Adipocyte (in vitro differentiated cells): ENCODE data around the gene PCDHGA10.
"Not testable (repeated sequence)": the region's sequence is repeated elsewhere in the genome, so short reads cannot be mapped to it uniquely, and the experiment has no call there.

ENCODE experiments used
- DNase-seq: peaks from one replicate; pipeline ENCODE4 v3.0.0-alpha.2; 2015; ENCODE audit warnings: low read depth
- H3K27me3 ChIP-seq: replicated peaks from 2 replicates; pipeline ENCODE4 v1.7.0; 2013; ENCODE audit warnings: mild to moderate bottlenecking, low read length, moderate library complexity; ENCODE audit not compliant: control insufficient read depth, insufficient read depth
- H3K36me3 ChIP-seq: 2 replicates; pipeline ENCODE4 v1.7.0; 2013; ENCODE audit warnings: low read length, mild to moderate bottlenecking, moderate library complexity; ENCODE audit not compliant: control insufficient read depth, insufficient read depth, severe bottlenecking
- H3K4me1 ChIP-seq: 2 replicates; pipeline ENCODE4 v1.7.0; 2013; ENCODE audit warnings: mild to moderate bottlenecking, low read length, moderate library complexity; ENCODE audit not compliant: control insufficient read depth, insufficient read depth
- H3K4me3 ChIP-seq: 2 replicates; pipeline ENCODE4 v1.7.0; 2013; ENCODE audit warnings: mild to moderate bottlenecking, low read length, moderate library complexity
- H3K9ac ChIP-seq: 2 replicates; pipeline ENCODE4 v1.7.0; 2013; ENCODE audit warnings: mild to moderate bottlenecking, low read length, moderate library complexity
- H3K9me3 ChIP-seq: 2 replicates; pipeline ENCODE4 v1.7.0; 2013; ENCODE audit warnings: mild to moderate bottlenecking, low read length, moderate library complexity; ENCODE audit not compliant: control insufficient read depth

The PCDHGA10 gene

GRCh38 chr5:141431286-141431685 lies 18.5 kb downstream of the PCDHGA10 start:
- no peak for DNase-seq
- Histone ChIP-seq H3K9me3 (peaks cover 26% of the 10 kb centered on the region), H3K27me3 (no peaks in the 10 kb centered on the region), H3K36me3 (peaks cover 12% of the 10 kb centered on the region), H3K4me1 (peaks cover 16% of the 10 kb centered on the region), H3K4me3 (peak overlapping the region; percentile 85), H3K9ac (peak overlapping the region; percentile 83)

- H3K36me3 ChIP-seq = peaks cover 11% of the 10 kb centered on the region
- peak overlapping the region; percentile 83 for H3K9ac ChIP-seq
- H3K4me1 ChIP-seq = peaks cover 16% of the 10 kb centered on the region
- not testable (repeated sequence) for DNase-seq, H3K27me3 ChIP-seq
- peaks cover 19% of the 10 kb centered on the region for H3K9me3 ChIP-seq
- H3K4me3 ChIP-seq = peak overlapping the region; percentile 85
These were observed 19.5 kb downstream of the PCDHGA10 start for GRCh38 chr5:141432308-141432707.

- peaks cover 16% of the 10 kb centered on the region for H3K4me1 ChIP-seq
- H3K36me3 ChIP-seq, H3K9ac ChIP-seq, DNase-seq, H3K27me3 ChIP-seq: not testable (repeated sequence)
- peaks cover 15% of the 10 kb centered on the region for H3K9me3 ChIP-seq
- H3K4me3 ChIP-seq = peak overlapping the region; percentile 85
These were observed 19.9 kb downstream of the PCDHGA10 start for GRCh38 chr5:141432726-141433125.

GRCh38 chr5:141434006-141434405 lies 21.2 kb downstream of the PCDHGA10 start:
- Histone ChIP-seq H3K4me1 (peaks cover 16% of the 10 kb centered on the region), H3K4me3 (peak overlapping the region; percentile 1), H3K9ac (no peak overlapping the region), H3K27me3 (no peaks in the 10 kb centered on the region), H3K9me3 (peaks cover 10% of the 10 kb centered on the region), H3K36me3 (no peaks in the 10 kb centered on the region)
- DNase-seq = peak; percentile 21

GRCh38 chr5:141437221-141437620 lies 24.4 kb downstream of the PCDHGA10 start:
- no peak overlapping the region for H3K4me3 ChIP-seq
- H3K9me3 ChIP-seq = no peaks in the 10 kb centered on the region
- H3K36me3 ChIP-seq = no peaks in the 10 kb centered on the region
- no peak overlapping the region for H3K9ac ChIP-seq
- H3K4me1 ChIP-seq = peaks cover under 1% of the 10 kb centered on the region
- no peaks in the 10 kb centered on the region for H3K27me3 ChIP-seq
- DNase-seq = peak; percentile 31

GRCh38 chr5:141439411-141440141 lies 26.8 kb downstream of the PCDHGA10 start:
- no peak overlapping the region for H3K4me3 ChIP-seq
- no peaks in the 10 kb centered on the region for H3K9me3 ChIP-seq
- no peaks in the 10 kb centered on the region for H3K27me3 ChIP-seq
- no peak for DNase-seq
- no peaks in the 10 kb centered on the region for H3K36me3 ChIP-seq
- H3K9ac ChIP-seq = no peak overlapping the region
- H3K4me1 ChIP-seq = no peaks in the 10 kb centered on the region

- Histone ChIP-seq H3K36me3 (no peaks in the 10 kb centered on the region), H3K4me1 (no peaks in the 10 kb centered on the region), H3K9ac (no peak overlapping the region), H3K4me3 (no peak overlapping the region), H3K9me3 (no peaks in the 10 kb centered on the region), H3K27me3 (no peaks in the 10 kb centered on the region)
- no peak for DNase-seq
These were observed 27.6 kb downstream of the PCDHGA10 start for GRCh38 chr5:141440341-141440740.

- H3K36me3 ChIP-seq = no peaks in the 10 kb centered on the region
- no peak overlapping the region for H3K9ac ChIP-seq
- no peaks in the 10 kb centered on the region for H3K27me3 ChIP-seq
- H3K4me1 ChIP-seq = no peaks in the 10 kb centered on the region
- no peak for DNase-seq
- H3K9me3 ChIP-seq = no peaks in the 10 kb centered on the region
- H3K4me3 ChIP-seq = no peak overlapping the region
These were observed 28.9 kb downstream of the PCDHGA10 start for GRCh38 chr5:141441571-141442170.

GRCh38 chr5:141465351-141465750 lies 52.6 kb downstream of the PCDHGA10 start:
- peak; percentile 29 for DNase-seq
- Histone ChIP-seq H3K4me3 (no peak overlapping the region), H3K9ac (no peak overlapping the region), H3K36me3 (no peaks in the 10 kb centered on the region), H3K4me1 (peaks cover 3% of the 10 kb centered on the region), H3K9me3 (no peaks in the 10 kb centered on the region), H3K27me3 (no peaks in the 10 kb centered on the region)
